ENCODE measurements around the gene RBMS1.
A peak's percentile ranks its signal among the peaks of the same experiment; 100 is the strongest.

GRCh38 chr2:160408173-160408958, 85.2 kb downstream of the RBMS1 start:
- TF ChIP-seq CREB1 (CRISPR knock-in tag; IDR thresholded peaks at IDR 0.05; ENCODE audit: low read depth) (no peak), CTCF (conservative IDR thresholded peaks at IDR 0.05; ENCODE audit: low read depth in 2 of 2) (no peak), POLR2AphosphoS5 (IDR thresholded peaks at IDR 0.05; ENCODE audit: low read depth) (0 out of 2 replicates have a peak, but pooled peaks have one; percentile 27), EZH2phosphoT487 (IDR thresholded peaks at IDR 0.05; ENCODE audit: unreplicated experiment) (no peak), REST (IDR thresholded peaks at IDR 0.05; ENCODE audit: unreplicated experiment) (no peak), EZH2 (IDR thresholded peaks at IDR 0.05; ENCODE audit: low read depth, unreplicated experiment) (no peak)

Data from GM23338 (cell line).